ENCODE data around the gene MINDY4B. TPM values are rescaled to one million over a fixed set of nuclear protein-coding genes. Genes with fewer than 3 reads are reported as not detected.
"Not testable (repeated sequence)": the region's sequence is repeated elsewhere in the genome, so short reads cannot be mapped to it uniquely, and the experiment has no call there.

The MINDY4B gene
- total RNA-seq, 1 donor from 2014 or later = not detected

- TF ChIP-seq CTCF (IDR thresholded peaks at IDR 0.05; ENCODE audit: unreplicated experiment) = no peak
- Mint-ChIP-seq H3K27ac (no peak overlapping the region), H3K4me1 (ENCODE audit: low read depth) (no peaks in the 10 kb centered on the region), H3K27me3 (peaks cover 3% of the 10 kb centered on the region), H3K9me3 (ENCODE audit: low read depth) (no peaks in the 10 kb centered on the region), H3K4me3 (ENCODE audit: low read depth) (no peak overlapping the region), H3K36me3 (ENCODE audit: insufficient read depth) (no peaks in the 10 kb centered on the region)
- no peak for DNase-seq (ENCODE audit: low spot score, unreplicated experiment)
These were observed 30.5 kb downstream of the MINDY4B start for GRCh38 chr3:150874666-150875219.

- H3K27me3 Mint-ChIP-seq = peaks cover 3% of the 10 kb centered on the region
- no peak for TF ChIP-seq CTCF (IDR thresholded peaks at IDR 0.05; ENCODE audit: unreplicated experiment)
- no peak overlapping the region for H3K4me3 Mint-ChIP-seq (ENCODE audit: low read depth)
- no peak overlapping the region for H3K27ac Mint-ChIP-seq
- no peaks in the 10 kb centered on the region for H3K9me3 Mint-ChIP-seq (ENCODE audit: low read depth)
- DNase-seq (ENCODE audit: low spot score, unreplicated experiment) = no peak
- H3K4me1 Mint-ChIP-seq (ENCODE audit: low read depth) = no peaks in the 10 kb centered on the region
- H3K36me3 Mint-ChIP-seq (ENCODE audit: insufficient read depth) = no peaks in the 10 kb centered on the region
These were observed 34.0 kb downstream of the MINDY4B start for GRCh38 chr3:150871192-150871591.

GRCh38 chr3:150870406-150870805 lies 34.8 kb downstream of the MINDY4B start:
- no peak for DNase-seq (ENCODE audit: low spot score, unreplicated experiment)
- Mint-ChIP-seq H3K4me1 (ENCODE audit: low read depth) (no peaks in the 10 kb centered on the region), H3K27ac (no peak overlapping the region), H3K36me3 (ENCODE audit: insufficient read depth) (no peaks in the 10 kb centered on the region), H3K9me3 (ENCODE audit: low read depth) (no peaks in the 10 kb centered on the region), H3K27me3 (peaks cover 3% of the 10 kb centered on the region), H3K4me3 (ENCODE audit: low read depth) (no peak overlapping the region)
- no peak for TF ChIP-seq CTCF (IDR thresholded peaks at IDR 0.05; ENCODE audit: unreplicated experiment)

GRCh38 chr3:150868282-150868681 lies 37.0 kb downstream of the MINDY4B start:
- Mint-ChIP-seq H3K27ac (no peak overlapping the region), H3K9me3 (ENCODE audit: low read depth) (no peaks in the 10 kb centered on the region), H3K27me3 (peaks cover 3% of the 10 kb centered on the region), H3K4me3 (ENCODE audit: low read depth) (no peak overlapping the region), H3K36me3 (ENCODE audit: insufficient read depth) (no peaks in the 10 kb centered on the region), H3K4me1 (ENCODE audit: low read depth) (no peaks in the 10 kb centered on the region)
- DNase-seq (ENCODE audit: low spot score, unreplicated experiment) = no peak
- no peak for TF ChIP-seq CTCF (IDR thresholded peaks at IDR 0.05; ENCODE audit: unreplicated experiment)

GRCh38 chr3:150867434-150867833 lies 37.8 kb downstream of the MINDY4B start:
- Mint-ChIP-seq H3K4me3 (ENCODE audit: low read depth) (no peak overlapping the region), H3K36me3 (ENCODE audit: insufficient read depth) (no peaks in the 10 kb centered on the region), H3K27ac (no peak overlapping the region), H3K4me1 (ENCODE audit: low read depth) (no peaks in the 10 kb centered on the region), H3K27me3 (peaks cover 3% of the 10 kb centered on the region), H3K9me3 (ENCODE audit: low read depth) (no peaks in the 10 kb centered on the region)
- DNase-seq (ENCODE audit: low spot score, unreplicated experiment) = no peak
- no peak for TF ChIP-seq CTCF (IDR thresholded peaks at IDR 0.05; ENCODE audit: unreplicated experiment)

GRCh38 chr3:150863921-150864320 lies 41.3 kb downstream of the MINDY4B start:
- H3K36me3 Mint-ChIP-seq (ENCODE audit: insufficient read depth); H3K4me3 Mint-ChIP-seq (ENCODE audit: low read depth); H3K4me1 Mint-ChIP-seq (ENCODE audit: low read depth); H3K9me3 Mint-ChIP-seq (ENCODE audit: low read depth); H3K27me3 Mint-ChIP-seq; H3K27ac Mint-ChIP-seq; DNase-seq (ENCODE audit: low spot score, unreplicated experiment): not testable (repeated sequence)

All from progenitor cell of endocrine pancreas (in vitro differentiated cells).